ENCODE measurements around the gene TAF11L2. TPM values are rescaled to one million over a fixed set of nuclear protein-coding genes. Genes with fewer than 3 reads are reported as not detected.
"Not testable (repeated sequence)": the region's sequence is repeated elsewhere in the genome, so short reads cannot be mapped to it uniquely, and the experiment has no call there.

Gene TAF11L2
- not detected for total RNA-seq

GRCh38 chr5:17497931-17498330 is at the start of gene TAF11L2:
Gene TAF11L2 (plus strand): TSS chr5:17498231.
- DNase-seq (ENCODE audit: low spot score); H3K36me3 ChIP-seq; intact Hi-C loops (cut with DNase I); H3K4me1 ChIP-seq (replicated peaks); H3K27ac ChIP-seq; H3K27me3 ChIP-seq (replicated peaks; ENCODE audit: insufficient read depth); H3K4me3 ChIP-seq; H3K9me3 ChIP-seq: not testable (repeated sequence)
- WGBS = 95% methylated on average over 8 of the region's 8 CpGs

DNA sequence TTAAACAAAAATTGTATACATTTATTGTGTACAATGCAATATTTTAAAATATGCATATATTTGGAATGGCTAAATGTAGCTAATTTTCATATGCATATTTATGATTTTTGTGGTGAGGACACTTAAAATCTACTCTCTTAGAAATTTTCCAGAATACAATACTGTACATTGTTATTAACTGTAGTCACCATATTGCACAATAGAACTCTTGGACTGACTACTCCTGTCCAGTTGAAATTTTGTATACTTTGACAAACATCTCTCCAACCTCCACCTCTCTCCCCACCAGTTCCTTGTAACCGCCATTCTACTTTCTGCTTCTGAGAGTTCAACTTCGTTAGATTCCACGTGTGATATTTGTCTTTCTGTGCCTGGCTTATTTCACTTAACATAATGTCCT is 49.2 kb upstream of the TAF11L2 start:
- Histone ChIP-seq H3K4me1 (replicated peaks) (no peaks in the 10 kb centered on the region), H3K9me3 (no peaks in the 10 kb centered on the region), H3K27ac (no peak overlapping the region), H3K27me3 (replicated peaks; ENCODE audit: insufficient read depth) (no peaks in the 10 kb centered on the region), H3K36me3 (no peaks in the 10 kb centered on the region), H3K4me3 (no peak overlapping the region)
- TF ChIP-seq POLR2AphosphoS5 (IDR thresholded peaks at IDR 0.05) (no peak), POLR2A (IDR thresholded peaks at IDR 0.05) (no peak)
- TF ChIP-seq, protein P1, sequence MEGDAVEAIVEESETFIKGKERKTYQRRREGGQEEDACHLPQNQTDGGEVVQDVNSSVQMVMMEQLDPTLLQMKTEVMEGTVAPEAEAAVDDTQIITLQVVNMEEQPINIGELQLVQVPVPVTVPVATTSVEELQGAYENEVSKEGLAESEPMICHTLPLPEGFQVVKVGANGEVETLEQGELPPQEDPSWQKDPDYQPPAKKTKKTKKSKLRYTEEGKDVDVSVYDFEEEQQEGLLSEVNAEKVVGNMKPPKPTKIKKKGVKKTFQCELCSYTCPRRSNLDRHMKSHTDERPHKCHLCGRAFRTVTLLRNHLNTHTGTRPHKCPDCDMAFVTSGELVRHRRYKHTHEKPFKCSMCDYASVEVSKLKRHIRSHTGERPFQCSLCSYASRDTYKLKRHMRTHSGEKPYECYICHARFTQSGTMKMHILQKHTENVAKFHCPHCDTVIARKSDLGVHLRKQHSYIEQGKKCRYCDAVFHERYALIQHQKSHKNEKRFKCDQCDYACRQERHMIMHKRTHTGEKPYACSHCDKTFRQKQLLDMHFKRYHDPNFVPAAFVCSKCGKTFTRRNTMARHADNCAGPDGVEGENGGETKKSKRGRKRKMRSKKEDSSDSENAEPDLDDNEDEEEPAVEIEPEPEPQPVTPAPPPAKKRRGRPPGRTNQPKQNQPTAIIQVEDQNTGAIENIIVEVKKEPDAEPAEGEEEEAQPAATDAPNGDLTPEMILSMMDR (IDR thresholded peaks at IDR 0.05) = no peak
- DNase-seq (ENCODE audit: low spot score) = no peak
- intact Hi-C loops (cut with DNase I) = no loop called here
- 98% methylated on average over 3 of the region's 3 CpGs for WGBS

GRCh38 chr5:17452936-17453335 is 45.1 kb upstream of the TAF11L2 start:
- Histone ChIP-seq H3K4me3 (no peak overlapping the region), H3K27me3 (replicated peaks; ENCODE audit: insufficient read depth) (no peaks in the 10 kb centered on the region), H3K9me3 (no peaks in the 10 kb centered on the region), H3K27ac (no peak overlapping the region), H3K36me3 (no peaks in the 10 kb centered on the region), H3K4me1 (replicated peaks) (no peaks in the 10 kb centered on the region)
- TF ChIP-seq POLR2AphosphoS5 (IDR thresholded peaks at IDR 0.05) (no peak), POLR2A (IDR thresholded peaks at IDR 0.05) (no peak)
- TF ChIP-seq, protein P1 (IDR thresholded peaks at IDR 0.05) = no peak
- intact Hi-C loops (cut with DNase I) = no loop called here
- DNase-seq (ENCODE audit: low spot score) = no peak
- WGBS = 60% methylated on average over 4 of the region's 4 CpGs

- TF ChIP-seq, protein P1 (IDR thresholded peaks at IDR 0.05) = no peak
- TF ChIP-seq POLR2AphosphoS5 (IDR thresholded peaks at IDR 0.05) (no peak), POLR2A (IDR thresholded peaks at IDR 0.05) (no peak)
- Histone ChIP-seq H3K27me3 (replicated peaks; ENCODE audit: insufficient read depth) (no peaks in the 10 kb centered on the region), H3K27ac (no peak overlapping the region), H3K9me3 (no peaks in the 10 kb centered on the region), H3K36me3 (no peaks in the 10 kb centered on the region), H3K4me1 (replicated peaks) (no peaks in the 10 kb centered on the region), H3K4me3 (no peak overlapping the region)
- WGBS = 51% methylated on average over 3 of the region's 3 CpGs
- no peak for DNase-seq (ENCODE audit: low spot score)
- intact Hi-C loops (cut with DNase I) = no loop called here
Observed at GRCh38 chr5:17455942-17456341, 42.1 kb upstream of the TAF11L2 start.

- intact Hi-C loops (cut with DNase I) = no loop called here
- Histone ChIP-seq H3K4me1 (replicated peaks) (no peaks in the 10 kb centered on the region), H3K27me3 (replicated peaks; ENCODE audit: insufficient read depth) (no peaks in the 10 kb centered on the region), H3K4me3 (no peak overlapping the region), H3K9me3 (no peaks in the 10 kb centered on the region), H3K36me3 (no peaks in the 10 kb centered on the region), H3K27ac (no peak overlapping the region)
- no peak for DNase-seq (ENCODE audit: low spot score)
- TF ChIP-seq, protein P1 (IDR thresholded peaks at IDR 0.05) = no peak
- TF ChIP-seq POLR2AphosphoS5 (IDR thresholded peaks at IDR 0.05) (no peak), POLR2A (IDR thresholded peaks at IDR 0.05) (no peak)
- WGBS = 94% methylated on average over 6 of the region's 6 CpGs
Observed at GRCh38 chr5:17461793-17462192, 36.2 kb upstream of the TAF11L2 start.

Data from prostate gland (tissue), 2 donors.